GM19023 (cell line): ENCODE results near the gene IRF9.

Source experiments
- ATAC-seq: cut with Tn5 transposase; IDR thresholded peaks from one replicate; pipeline ENCODE4 v1.9.1; 2021; ENCODE audit warnings: mild to moderate bottlenecking, moderate library complexity; ENCODE audit not compliant: unreplicated experiment

Gene IRF9

DNA sequence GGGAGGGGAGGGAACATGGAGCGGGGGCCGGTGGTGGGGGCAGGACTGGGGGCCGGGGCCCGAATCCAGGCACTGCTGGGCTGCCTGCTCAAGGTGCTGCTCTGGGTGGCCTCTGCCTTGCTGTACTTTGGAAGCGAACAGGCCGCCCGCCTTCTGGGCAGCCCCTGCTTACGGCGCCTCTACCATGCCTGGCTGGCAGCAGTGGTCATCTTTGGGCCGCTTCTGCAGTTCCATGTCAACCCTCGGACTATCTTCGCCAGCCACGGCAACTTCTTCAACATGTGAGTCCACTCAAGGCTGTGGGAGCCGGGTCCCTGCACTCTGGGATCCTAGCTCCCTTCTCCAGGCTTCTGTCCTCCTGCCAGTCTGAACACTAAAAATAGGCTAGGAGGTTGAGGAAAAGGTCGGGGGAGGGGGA lies 29.5 kb upstream of the IRF9 start:
- no peak for ATAC-seq

DNA sequence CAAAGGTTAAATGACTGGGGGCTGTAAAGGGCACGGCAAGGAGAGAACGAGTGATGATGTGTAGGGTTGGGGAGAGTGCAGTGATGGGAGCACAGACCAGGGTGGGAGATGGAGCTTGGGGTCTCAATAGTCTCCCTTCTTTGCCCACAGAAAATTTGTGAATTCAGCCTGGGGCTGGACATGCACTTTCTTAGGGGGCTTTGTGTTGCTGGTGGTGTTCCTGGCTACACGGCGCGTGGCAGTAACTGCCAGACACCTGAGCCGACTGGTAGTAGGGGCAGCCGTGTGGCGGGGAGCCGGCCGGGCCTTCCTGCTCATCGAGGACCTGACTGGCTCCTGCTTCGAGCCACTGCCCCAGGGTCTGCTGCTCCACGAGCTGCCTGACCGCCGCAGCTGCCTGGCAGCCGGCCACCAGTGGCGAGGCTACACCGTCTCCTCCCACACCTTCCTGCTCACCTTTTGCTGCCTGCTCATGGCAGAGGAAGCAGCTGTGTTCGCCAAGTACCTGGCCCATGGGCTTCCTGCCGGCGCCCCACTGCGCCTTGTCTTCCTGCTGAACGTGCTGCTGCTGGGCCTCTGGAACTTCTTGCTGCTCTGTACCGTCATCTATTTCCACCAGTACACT lies 28.9 kb upstream of the IRF9 start:
- no peak for ATAC-seq

DNA sequence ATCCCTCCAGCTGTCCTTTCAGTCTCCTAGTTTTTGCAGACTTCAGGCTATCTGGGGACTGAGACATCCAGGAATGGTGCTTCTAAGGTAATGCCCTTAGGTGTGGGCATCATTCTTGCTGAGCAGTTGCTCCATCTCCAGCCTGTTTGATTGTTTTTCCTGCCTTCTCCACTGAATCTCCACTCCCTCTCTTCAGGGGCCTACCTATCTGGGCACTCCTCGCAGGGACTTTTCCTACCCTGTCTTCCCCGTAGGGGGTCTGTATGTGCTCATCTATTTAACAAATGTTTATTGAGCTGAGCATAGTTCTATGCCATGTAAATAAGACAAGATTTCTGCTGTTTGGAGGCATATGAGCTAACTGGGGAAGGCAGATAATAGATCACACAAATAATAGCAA lies 28.1 kb upstream of the IRF9 start:
- no peak for ATAC-seq

DNA sequence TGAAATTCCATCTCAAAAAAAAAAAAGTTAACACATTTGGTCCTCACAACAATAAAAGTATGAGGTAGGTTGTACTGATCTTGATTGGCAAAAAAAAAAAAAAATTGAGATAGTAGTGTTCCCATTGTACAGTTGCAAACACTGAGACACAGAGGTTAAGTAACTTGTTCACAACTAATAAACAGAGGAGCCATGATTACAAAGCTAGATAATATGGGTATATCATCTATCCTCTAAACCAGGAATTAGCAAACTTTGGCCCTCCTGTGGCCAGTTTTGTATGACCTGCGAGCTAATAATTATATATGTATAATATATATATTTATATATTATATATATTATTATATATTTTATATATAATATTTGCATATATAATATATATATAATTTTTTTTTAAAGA lies 27.3 kb upstream of the IRF9 start:
- ATAC-seq, result no peak

DNA sequence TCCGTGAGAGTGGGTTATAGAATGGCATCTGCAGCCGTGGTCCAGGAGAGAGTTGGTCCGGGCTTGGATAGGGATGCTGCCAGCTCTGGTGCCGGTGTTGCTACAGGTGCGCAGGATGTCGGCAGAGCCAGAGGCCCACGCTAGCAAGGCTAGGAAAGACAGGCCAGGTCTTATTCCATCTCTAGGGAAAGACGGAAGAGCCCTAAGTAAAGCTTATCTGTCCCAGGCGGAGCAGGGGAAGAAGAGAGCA lies 25.6 kb upstream of the IRF9 start:
- ATAC-seq, result no peak

DNA sequence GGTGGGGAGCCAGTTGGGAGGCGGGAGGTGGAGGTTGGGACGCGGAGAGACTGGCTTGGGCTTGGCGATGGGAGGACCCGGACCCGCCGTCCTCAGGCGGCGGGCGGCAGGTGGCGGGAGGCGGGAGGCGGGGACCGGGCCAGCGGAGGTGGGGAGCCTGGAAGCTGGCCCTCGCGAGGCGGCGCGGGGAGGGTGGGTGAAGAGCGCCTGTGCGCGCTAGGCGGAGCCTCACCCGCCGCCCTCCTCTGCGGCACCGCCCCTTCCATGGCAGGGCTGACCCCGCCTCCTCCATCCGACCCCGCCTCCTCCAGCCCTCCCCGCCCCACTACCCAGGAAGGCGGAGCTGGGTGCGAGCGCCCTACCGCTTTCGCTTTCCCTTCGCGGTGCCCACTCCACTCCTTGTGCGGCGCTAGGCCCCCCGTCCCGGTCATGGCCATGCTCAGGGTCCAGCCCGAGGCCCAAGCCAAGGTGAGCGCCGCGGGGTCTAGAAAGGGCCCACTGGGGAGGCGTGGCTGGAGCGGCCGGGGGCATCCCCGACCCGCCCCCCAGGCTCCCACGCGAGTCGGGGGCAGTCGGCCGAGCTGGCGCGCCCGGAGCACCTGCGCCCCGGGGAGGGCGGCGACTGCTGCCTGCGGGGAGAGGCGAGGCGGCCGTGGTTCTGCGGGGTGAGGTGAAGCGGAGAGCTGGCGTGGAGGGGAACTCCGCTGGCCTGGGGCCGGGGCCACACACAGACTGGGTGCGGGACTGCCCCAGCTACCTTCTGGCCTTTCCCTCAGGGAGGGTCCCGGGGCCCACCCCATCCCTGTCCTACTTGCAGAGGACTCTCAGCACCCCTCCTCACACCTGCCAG lies 25.0 kb upstream of the IRF9 start, which contains the start of gene PSME1:
Gene PSME1, plus strand, starts transcription at position 361 of the 850 bp plus-strand sequence. Its CDS starts 69 bp downstream, at position 430.
- ATAC-seq, result peak; percentile 92

DNA sequence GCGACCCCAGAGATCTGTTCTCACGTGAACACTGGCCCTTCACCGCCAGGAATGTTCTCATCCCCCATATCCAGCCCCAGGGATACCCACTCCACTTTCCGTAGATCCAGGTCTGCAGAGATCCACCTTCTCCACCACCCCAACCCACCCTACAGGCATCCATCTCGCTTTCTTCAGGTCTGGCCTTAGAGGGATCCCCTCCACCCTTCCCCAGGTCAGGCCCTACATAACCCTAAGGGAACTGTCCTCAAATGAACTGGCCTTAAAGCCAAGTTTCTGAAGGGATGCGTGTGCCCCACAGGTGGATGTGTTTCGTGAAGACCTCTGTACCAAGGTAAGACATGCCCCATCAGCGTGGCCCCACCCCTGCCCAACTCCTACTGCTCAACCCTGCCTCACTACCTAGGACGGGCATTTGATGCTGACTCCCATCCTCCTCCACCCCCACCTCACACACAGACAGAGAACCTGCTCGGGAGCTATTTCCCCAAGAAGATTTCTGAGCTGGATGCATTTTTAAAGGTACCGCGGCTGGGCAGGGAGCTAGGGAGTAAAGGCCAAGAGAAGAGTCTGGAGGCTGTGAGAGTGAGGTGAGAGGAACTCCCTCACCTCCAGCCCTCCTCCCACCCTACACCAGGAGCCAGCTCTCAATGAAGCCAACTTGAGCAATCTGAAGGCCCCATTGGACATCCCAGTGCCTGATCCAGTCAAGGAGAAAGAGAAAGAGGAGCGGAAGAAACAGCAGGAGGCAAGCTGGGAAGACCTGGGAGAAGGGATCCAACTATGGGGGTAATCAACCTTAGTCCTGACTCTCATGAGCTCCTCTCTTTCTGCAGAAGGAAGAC lies 24.2 kb upstream of the IRF9 start:
- ATAC-seq, result no peak

DNA sequence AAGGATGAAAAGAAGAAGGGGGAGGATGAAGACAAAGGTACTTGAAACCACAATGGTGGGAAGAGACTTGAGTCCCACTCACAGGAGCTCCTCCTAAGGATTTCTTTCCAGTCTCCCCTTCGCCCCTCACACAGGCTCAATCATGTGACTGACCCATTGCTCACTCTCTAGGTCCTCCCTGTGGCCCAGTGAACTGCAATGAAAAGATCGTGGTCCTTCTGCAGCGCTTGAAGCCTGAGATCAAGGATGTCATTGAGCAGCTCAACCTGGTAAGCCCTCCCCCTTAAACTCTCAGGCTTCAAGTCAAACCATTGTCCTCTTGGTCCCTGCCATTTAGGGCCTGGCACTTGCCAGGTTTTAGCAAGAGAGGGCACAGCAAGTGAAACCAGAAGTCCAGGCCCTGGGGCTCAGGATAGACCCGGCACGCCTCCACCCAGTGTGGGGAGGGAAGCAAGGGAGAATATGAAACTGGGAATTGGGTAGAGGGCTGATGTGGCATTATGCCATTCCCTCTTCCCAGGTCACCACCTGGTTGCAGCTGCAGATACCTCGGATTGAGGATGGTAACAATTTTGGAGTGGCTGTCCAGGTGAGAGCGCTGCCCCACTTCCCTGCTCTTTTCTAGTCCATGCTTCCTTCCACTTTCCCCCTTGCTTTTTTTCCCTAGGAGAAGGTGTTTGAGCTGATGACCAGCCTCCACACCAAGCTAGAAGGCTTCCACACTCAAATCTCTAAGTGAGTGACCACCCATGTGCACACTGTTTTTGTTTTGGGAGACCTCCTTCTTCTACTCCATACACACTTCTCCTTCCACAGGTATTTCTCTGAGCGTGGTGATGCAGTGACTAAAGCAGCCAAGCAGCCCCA lies 23.3 kb upstream of the IRF9 start:
- no peak for ATAC-seq

DNA sequence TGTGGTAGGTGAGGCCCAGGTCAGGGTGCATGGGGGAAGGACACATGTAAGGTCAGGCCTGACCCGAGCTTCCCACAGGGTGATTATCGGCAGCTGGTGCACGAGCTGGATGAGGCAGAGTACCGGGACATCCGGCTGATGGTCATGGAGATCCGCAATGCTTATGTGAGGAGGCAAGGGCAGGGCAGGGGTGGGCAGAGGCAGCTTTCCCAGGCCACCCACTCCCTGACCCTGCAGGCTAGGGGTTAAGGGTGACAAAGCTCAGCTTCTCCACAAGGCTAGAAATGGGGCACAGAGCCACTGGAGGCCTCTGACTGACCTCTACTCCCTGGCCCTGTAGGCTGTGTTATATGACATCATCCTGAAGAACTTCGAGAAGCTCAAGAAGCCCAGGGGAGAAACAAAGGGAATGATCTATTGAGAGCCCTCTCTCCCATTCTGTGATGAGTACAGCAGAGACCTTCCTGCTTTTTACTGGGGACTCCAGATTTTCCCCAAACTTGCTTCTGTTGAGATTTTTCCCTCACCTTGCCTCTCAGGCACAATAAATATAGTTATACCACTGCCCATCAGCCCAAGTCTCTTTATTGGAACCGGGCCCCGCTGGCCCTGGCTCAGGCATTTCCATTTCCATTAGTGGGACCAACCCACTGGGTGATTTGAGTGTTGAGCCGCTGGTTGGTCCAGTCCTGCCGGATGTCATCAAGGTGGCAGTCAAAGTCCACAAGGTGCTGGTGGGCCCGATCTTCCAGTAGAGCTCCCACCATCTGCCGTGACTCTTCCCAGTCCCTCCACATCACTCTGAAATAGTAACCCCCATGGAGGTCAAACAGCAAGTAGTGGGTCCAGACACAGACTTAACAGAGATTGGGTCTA lies 22.4 kb upstream of the IRF9 start:
- ATAC-seq, result no peak

DNA sequence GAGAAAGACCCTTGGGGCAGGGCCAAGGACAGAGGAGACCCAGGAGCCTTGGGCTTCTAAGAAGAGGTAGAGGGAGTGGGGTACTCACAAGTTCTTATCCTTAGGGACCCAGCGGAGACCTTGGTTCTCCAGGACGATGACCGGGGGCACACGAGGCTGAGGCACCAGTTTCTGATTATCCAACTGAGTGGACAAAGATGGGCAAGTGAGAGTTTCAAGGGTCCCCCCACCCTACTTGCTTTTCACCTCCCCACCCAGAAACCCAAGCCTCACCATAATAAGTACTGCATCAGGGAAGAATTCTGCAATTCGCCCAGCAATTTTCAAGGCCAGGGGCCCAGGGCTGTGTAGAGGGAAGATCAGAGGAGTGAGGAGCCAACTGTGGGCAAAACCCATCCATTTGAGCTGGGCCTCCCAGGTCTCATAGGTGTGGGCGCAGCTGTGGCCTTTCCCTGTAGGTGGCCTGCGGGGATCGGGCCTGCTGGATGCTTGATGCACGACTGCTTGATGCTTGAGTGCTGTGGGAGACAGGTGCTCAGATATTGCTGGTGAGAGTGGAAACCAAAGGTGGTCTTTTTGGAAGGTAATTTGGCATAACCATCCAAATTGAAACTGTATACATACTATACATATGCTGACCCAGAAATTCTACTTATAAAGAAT lies 21.7 kb upstream of the IRF9 start:
- ATAC-seq, result no peak

DNA sequence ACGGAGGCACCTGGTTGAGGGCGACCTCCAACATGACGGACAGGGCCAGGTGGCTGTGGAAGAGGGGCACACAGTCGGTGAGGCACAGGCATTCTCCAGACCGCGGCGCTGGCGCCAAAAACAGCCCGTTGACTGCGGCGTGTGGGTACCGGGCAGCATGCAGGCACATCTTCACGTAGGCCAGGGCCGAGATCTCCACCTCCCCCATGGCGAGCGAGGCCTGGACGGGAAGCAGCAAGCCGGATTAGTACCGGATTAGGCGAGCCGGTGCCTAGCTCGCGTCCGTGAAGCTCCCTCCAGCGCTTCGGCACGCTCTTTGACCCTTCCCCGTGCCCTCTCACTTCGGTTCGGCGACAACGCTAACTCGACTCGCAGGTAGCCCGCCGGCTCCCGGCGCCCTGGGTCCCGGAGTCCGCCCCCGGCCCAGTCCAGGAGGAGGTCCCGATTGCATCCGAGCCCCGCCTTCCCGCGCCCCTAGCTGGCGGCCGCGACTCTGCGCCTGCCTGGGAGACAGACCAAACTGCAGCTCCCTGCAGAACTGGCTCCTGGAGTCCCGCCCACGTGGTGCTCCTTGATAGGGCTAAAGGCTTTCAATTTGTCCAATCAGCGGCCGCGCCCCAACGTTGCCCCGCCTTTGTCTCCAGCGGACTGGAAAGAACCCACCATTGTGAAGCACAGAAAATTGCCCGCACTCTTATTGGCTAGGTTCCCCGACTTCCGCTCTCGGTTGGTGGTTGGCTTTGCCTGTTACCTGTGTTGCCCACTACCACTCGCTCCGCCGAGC lies 19.8 kb upstream of the IRF9 start, which contains the start of gene EMC9:
Gene EMC9, minus strand, starts transcription at position 495 of the 784 bp plus-strand sequence. Its CDS starts 287 bp downstream, at position 208.
- peak; percentile 89 for ATAC-seq

DNA sequence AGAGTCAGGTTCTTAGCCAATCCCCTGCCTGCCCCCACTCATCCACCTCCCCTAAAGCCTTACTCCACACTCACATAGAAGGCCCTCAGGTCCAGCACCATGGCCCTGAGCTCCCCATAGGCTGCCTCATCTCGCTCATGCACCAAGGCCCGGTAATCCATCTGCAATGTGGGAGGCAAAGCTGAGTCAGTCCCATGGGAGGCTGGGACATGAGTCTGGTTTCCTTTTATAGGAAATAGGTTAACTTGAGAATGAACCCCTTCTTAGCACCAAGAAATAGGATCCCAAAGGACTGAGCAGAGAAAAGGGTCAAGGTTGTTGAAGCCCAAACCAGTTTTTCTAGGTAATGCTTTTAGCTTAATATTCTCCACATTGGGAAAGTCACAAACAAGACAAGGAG lies 17.6 kb upstream of the IRF9 start:
- no peak for ATAC-seq

DNA sequence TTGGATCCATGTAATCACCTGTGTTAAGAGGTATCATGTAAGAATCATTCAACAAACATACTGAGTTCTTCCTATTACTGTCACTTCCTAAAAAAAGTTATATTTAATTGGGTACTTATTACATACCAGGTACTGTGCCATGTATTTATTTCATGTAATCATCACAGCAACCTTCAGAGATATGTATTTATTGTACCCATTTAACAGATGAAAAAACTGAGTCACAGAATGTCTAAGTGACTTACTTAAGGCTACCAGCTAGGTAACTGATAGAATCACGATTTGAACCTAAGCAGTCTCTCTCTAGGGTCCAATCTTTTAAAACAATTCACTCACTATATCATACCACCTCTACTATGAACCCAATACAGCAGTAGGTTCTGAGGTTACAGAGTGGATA lies 16.6 kb upstream of the IRF9 start:
- ATAC-seq, result no peak

DNA sequence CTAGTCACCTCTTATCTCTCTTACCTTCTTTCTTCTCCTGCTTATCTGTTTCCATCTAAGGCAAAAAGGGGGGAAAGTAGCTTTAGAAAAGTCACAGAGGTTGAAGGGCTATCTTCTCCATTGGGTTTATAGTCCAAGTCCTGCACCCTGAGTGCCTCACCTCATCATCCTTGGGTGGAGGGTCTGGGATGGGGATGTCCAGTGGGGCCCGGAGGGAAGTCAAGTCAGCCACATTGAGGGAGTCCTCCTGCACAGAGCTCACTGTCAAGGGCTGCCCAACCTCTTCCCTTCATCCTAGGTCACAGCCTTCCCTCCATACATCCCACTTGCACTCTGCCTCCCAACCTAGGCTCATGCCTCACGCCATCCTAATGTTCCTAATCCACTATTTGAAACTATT lies 15.8 kb upstream of the IRF9 start:
- no peak for ATAC-seq

DNA sequence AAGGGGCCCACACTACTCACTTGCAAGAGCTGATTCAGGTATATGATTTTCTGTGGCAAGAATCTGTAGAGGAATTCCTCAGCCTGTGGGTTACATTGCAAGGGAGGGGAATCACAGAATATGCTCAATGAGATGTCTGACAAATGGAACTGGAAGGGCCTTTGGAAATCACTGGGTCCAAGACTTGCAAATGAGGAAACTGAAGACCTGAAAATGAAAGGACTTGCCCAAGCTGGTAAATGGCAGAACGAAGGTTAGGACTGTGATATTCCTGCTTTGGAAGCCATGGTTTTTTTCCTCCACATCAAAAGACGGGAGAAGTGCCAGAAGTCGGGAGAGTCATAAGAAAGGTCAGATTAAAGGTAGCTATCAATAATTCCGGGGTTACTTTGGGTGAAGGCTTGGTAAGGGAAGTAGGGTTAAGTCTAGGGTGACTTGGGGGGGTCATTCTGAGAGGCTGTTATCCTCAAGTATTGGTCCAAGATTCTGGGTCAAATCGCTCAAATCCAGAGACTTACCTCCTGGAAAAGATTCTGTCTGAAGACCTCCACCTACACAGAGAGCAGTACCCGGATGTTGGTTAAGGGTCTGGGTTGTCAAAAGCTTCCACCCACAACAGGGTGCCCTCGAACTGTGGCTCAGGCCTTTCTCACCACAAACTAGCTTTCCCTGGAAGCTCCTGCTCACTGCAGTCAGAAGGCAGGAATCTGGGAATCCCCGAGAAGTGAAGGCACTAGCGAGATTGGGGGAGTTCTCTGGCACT lies 15.2 kb upstream of the IRF9 start:
- no peak for ATAC-seq

DNA sequence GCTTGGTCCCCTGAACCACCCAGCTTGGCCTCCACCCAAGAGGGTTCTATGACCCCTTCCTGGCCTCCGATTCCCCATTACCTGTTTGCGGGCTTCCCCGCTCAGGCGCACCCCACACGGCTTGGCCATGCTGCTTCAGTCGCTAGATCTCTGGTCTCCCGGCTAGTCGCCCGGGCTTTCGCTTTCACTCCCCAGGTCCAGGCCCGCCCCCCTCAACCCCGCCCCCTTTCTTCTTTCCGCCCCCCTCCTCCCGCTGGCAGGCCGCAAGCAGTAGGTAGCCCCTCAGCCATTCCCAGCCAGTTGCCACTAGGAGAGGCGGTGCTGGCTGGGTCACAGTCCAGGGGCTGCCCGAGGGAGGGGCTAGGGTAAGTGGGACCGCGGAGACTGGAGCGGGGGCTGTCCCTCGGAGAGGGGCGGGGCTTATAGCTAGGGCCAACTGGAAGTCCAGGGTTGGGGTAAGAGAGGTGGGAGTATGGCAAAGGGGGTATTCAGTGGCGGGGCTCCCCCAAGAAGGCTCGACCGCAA lies 14.6 kb upstream of the IRF9 start, which contains the start of gene PSME2:
Gene PSME2, minus strand, starts transcription at position 158 of the 525 bp plus-strand sequence. Its CDS starts 29 bp downstream, at position 129.
- ATAC-seq, result peak; percentile 69
